ENCODE results near the gene KRTAP9-7.

KRTAP9-7 gene

GRCh38 chr17:41318231-41318630 is 42.7 kb downstream of the KRTAP9-7 start:
- H3K27me3 ChIP-seq (replicated peaks), result no peaks in the 10 kb centered on the region
- in situ Hi-C loops (cut with HindIII; ENCODE audit: low pct_ligation_motif_present, low sequenced_read_pairs), result no loop called here
- no peak for TF ChIP-seq CTCF (IDR thresholded peaks at IDR 0.05; ENCODE audit: low read depth, low read length, missing control alignments)
- no peak for DNase-seq
- no peak overlapping the region for H3K4me3 ChIP-seq (ENCODE audit: low read depth, low read length)
- H3K27ac ChIP-seq, result no peak overlapping the region
- no peaks in the 10 kb centered on the region for H3K36me3 ChIP-seq (replicated peaks)

- in situ Hi-C loops (cut with HindIII; ENCODE audit: low pct_ligation_motif_present, low sequenced_read_pairs), result no loop called here
- Histone ChIP-seq H3K27me3 (replicated peaks) (no peaks in the 10 kb centered on the region), H3K36me3 (replicated peaks) (no peaks in the 10 kb centered on the region), H3K27ac (no peak overlapping the region), H3K4me3 (ENCODE audit: low read depth, low read length) (no peak overlapping the region)
- peak; percentile 64 for DNase-seq
- peak; percentile 84 for TF ChIP-seq CTCF (IDR thresholded peaks at IDR 0.05; ENCODE audit: low read depth, low read length, missing control alignments)
Measured at GRCh38 chr17:41322094-41322902, 46.8 kb downstream of the KRTAP9-7 start.

GRCh38 chr17:41322903-41323895 is 47.7 kb downstream of the KRTAP9-7 start:
- in situ Hi-C loops (cut with HindIII; ENCODE audit: low pct_ligation_motif_present, low sequenced_read_pairs), result no loop called here
- H3K27ac ChIP-seq, result no peak overlapping the region
- H3K27me3 ChIP-seq (replicated peaks), result no peaks in the 10 kb centered on the region

GRCh38 chr17:41324180-41325075 is 48.9 kb downstream of the KRTAP9-7 start:
- TF ChIP-seq CTCF (IDR thresholded peaks at IDR 0.05; ENCODE audit: low read depth, low read length, missing control alignments), result peak; percentile 58
- no peak for DNase-seq
- Histone ChIP-seq H3K27ac (no peak overlapping the region), H3K4me3 (ENCODE audit: low read depth, low read length) (no peak overlapping the region), H3K27me3 (replicated peaks) (no peaks in the 10 kb centered on the region), H3K36me3 (replicated peaks) (no peaks in the 10 kb centered on the region)
- in situ Hi-C loops (cut with HindIII; ENCODE audit: low pct_ligation_motif_present, low sequenced_read_pairs), result no loop called here

More at GRCh38 chr17:41322903-41323895, 47.7 kb downstream of the KRTAP9-7 start:
- H3K4me3 ChIP-seq (ENCODE audit: low read depth, low read length), result no peak overlapping the region
- DNase-seq, result no peak
- TF ChIP-seq CTCF (IDR thresholded peaks at IDR 0.05; ENCODE audit: low read depth, low read length, missing control alignments), result no peak
- H3K36me3 ChIP-seq (replicated peaks), result no peaks in the 10 kb centered on the region

- Histone ChIP-seq H3K36me3 (replicated peaks) (no peaks in the 10 kb centered on the region), H3K4me3 (ENCODE audit: low read depth, low read length) (no peak overlapping the region), H3K27ac (no peak overlapping the region), H3K27me3 (replicated peaks) (no peaks in the 10 kb centered on the region)
- in situ Hi-C loops (cut with HindIII; ENCODE audit: low pct_ligation_motif_present, low sequenced_read_pairs), result no loop called here
- DNase-seq, result no peak
- no peak for TF ChIP-seq CTCF (IDR thresholded peaks at IDR 0.05; ENCODE audit: low read depth, low read length, missing control alignments)
Measured at GRCh38 chr17:41325126-41325525, 49.6 kb downstream of the KRTAP9-7 start.
